GM18505 (cell line): ENCODE results near the gene IL13RA1.
"Not testable (repeated sequence)": the region's sequence is repeated elsewhere in the genome, so short reads cannot be mapped to it uniquely, and the experiment has no call there.

Experiments
- ATAC-seq: cut with Tn5 transposase; IDR thresholded peaks from one replicate; pipeline ENCODE4 v1.9.1; 2021; ENCODE audit not compliant: unreplicated experiment
- POLR2A ChIP-seq: IDR thresholded peaks from 4 replicates; pipeline ENCODE4 v1.6.1; 2011; ENCODE audit warnings: borderline replicate concordance; ENCODE audit not compliant: insufficient read depth, insufficient read length; ENCODE audit errors: extremely low read depth

Gene IL13RA1

GRCh38 chrX:118726887-118727685 lies at the start of gene IL13RA1:
TSS of gene IL13RA1 (plus strand) at chrX:118727606. CDS start at chrX:118727639, 33 bp downstream.
- ATAC-seq = no peak
- TF ChIP-seq POLR2A = no peak

- ATAC-seq = no peak
- TF ChIP-seq POLR2A = no peak
These were observed 48.1 kb upstream of the IL13RA1 start for GRCh38 chrX:118679290-118679689.

GRCh38 chrX:118682258-118683014 lies 45.0 kb upstream of the IL13RA1 start:
- no peak for ATAC-seq
- no peak for TF ChIP-seq POLR2A

- ATAC-seq = no peak
- no peak for TF ChIP-seq POLR2A
These were observed 42.0 kb upstream of the IL13RA1 start for GRCh38 chrX:118685393-118685792.

- ATAC-seq = no peak
- no peak for TF ChIP-seq POLR2A
These were observed 38.5 kb upstream of the IL13RA1 start for GRCh38 chrX:118688935-118689334.

- ATAC-seq = no peak
- no peak for TF ChIP-seq POLR2A
These were observed 33.6 kb upstream of the IL13RA1 start for GRCh38 chrX:118693843-118694242.

GRCh38 chrX:118694638-118695037 lies 32.8 kb upstream of the IL13RA1 start:
- ATAC-seq = no peak
- no peak for TF ChIP-seq POLR2A

- ATAC-seq = no peak
- TF ChIP-seq POLR2A = no peak
These were observed 28.8 kb upstream of the IL13RA1 start for GRCh38 chrX:118698516-118699170.

GRCh38 chrX:118702741-118703140 lies 24.7 kb upstream of the IL13RA1 start:
- ATAC-seq = no peak

GRCh38 chrX:118706681-118707080 lies 20.7 kb upstream of the IL13RA1 start:
- ATAC-seq = no peak

More at GRCh38 chrX:118702741-118703140, 24.7 kb upstream of the IL13RA1 start:
- TF ChIP-seq POLR2A = no peak

GRCh38 chrX:118714521-118714920 lies 12.9 kb upstream of the IL13RA1 start:
- no peak for ATAC-seq

More at GRCh38 chrX:118706681-118707080, 20.7 kb upstream of the IL13RA1 start:
- TF ChIP-seq POLR2A = no peak

GRCh38 chrX:118715917-118716316 lies 11.5 kb upstream of the IL13RA1 start:
- ATAC-seq = not testable (repeated sequence)

More at GRCh38 chrX:118714521-118714920, 12.9 kb upstream of the IL13RA1 start:
- no peak for TF ChIP-seq POLR2A

- not testable (repeated sequence) for ATAC-seq
These were observed 10.6 kb upstream of the IL13RA1 start for GRCh38 chrX:118716833-118717232.
